Activated naive CD4-positive, alpha-beta T cell (primary cell): ENCODE data around the gene FNDC3B.
A peak's percentile ranks its signal among the peaks of the same experiment; 100 is the strongest.

Experiments
- DNase-seq, 4 experiments: peaks; one replicate each; lab custom pipeline; 2025; lab: John Stamatoyannopoulos, UW

The FNDC3B gene

GRCh38 chr3:172094621-172095557 is 55.5 kb downstream of the FNDC3B start:
- no peak for DNase-seq

- DNase-seq = no peak
Observed at GRCh38 chr3:172096881-172097420, 57.6 kb downstream of the FNDC3B start.

- no peak for DNase-seq
Observed at GRCh38 chr3:172097585-172097984, 58.2 kb downstream of the FNDC3B start.

- no peak for DNase-seq
Observed at GRCh38 chr3:172098698-172099494, 59.5 kb downstream of the FNDC3B start.

GRCh38 chr3:172099495-172099808 is 60.1 kb downstream of the FNDC3B start:
- no peak for DNase-seq

- DNase-seq = no peak
Observed at GRCh38 chr3:172100482-172100881, 61.1 kb downstream of the FNDC3B start.

- DNase-seq = no peak
Observed at GRCh38 chr3:172101107-172101506, 61.7 kb downstream of the FNDC3B start.

GRCh38 chr3:172102123-172102882 is 62.9 kb downstream of the FNDC3B start:
- peak in 2 of 4 experiments; percentile 7 to 8 for DNase-seq

- no peak for DNase-seq
Observed at GRCh38 chr3:172102883-172103310, 63.5 kb downstream of the FNDC3B start.

- DNase-seq = no peak
Observed at GRCh38 chr3:172103724-172104123, 64.3 kb downstream of the FNDC3B start.

- DNase-seq = no peak
Observed at GRCh38 chr3:172104471-172105072, 65.2 kb downstream of the FNDC3B start.

GRCh38 chr3:172106037-172106954 is 66.9 kb downstream of the FNDC3B start:
- DNase-seq = no peak

- DNase-seq = peak in 2 of 4 experiments; percentile 12 to 15
Observed at GRCh38 chr3:172106989-172107388, 67.6 kb downstream of the FNDC3B start.

GRCh38 chr3:172107403-172107802 is 68.0 kb downstream of the FNDC3B start:
- DNase-seq = peak in 3 of 4 experiments; percentile 3 to 7 (median 6)

- DNase-seq = no peak
Observed at GRCh38 chr3:172110127-172110779, 70.9 kb downstream of the FNDC3B start.

- no peak for DNase-seq
Observed at GRCh38 chr3:172111163-172111562, 71.8 kb downstream of the FNDC3B start.

- no peak for DNase-seq
Observed at GRCh38 chr3:172112078-172112733, 72.8 kb downstream of the FNDC3B start.

GRCh38 chr3:172112734-172113120 is 73.3 kb downstream of the FNDC3B start:
- no peak for DNase-seq

- DNase-seq = no peak
Observed at GRCh38 chr3:172113710-172114109, 74.3 kb downstream of the FNDC3B start.
